ENCODE measurements around the gene LETM1.

LETM1 gene

DNA sequence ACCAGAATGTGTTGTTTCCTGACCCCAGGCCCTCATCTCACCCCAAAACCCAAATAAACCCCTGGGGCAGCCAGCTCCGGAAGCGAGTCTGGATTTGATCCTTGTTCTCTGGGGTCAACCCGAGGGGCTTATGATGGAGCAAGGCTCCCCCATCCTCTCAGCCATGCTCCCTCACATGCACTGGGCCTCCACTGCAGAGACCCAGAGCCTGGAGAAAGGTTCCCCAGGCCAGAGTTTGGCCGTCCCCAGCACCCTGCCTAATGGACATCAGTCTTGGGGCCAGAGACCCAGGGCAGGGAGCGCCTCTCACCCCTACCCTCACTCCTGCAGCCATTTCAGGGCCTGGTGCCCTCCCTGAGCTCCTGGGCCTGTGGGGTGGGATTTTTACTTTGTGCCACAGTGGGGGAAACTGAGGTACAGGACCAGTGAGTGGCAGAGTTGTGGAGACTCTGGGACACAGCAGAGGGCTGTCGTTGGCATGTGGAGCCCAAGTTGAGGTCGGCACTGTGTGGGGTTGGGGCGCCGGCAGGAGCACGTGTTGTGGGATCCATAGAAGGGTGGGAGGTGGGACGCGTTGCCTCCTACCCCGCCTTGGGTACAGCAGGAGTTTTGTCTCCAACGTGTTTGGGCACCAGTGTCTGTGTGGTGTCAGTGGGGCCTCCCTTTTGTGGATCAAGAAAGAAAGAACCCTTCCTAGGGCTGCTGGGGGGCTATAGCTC is 59.3 kb downstream of the LETM1 start:
- Histone ChIP-seq H3K27me3 (ENCODE audit: insufficient read depth, low read length) (peaks cover 24% of the 10 kb centered on the region), H3K27ac (ENCODE audit: low read depth, low read length) (no peak overlapping the region), H3K18ac (ENCODE audit: low read length) (no peak overlapping the region), H2BK120ac (ENCODE audit: insufficient read depth, low read length, poor library complexity) (no peak overlapping the region), H3K14ac (ENCODE audit: low read length) (no peak overlapping the region), H3K23ac (ENCODE audit: low read length) (no peak overlapping the region), H3K9ac (ENCODE audit: low read length) (no peak overlapping the region), H3K4me1 (ENCODE audit: control insufficient read depth in 1 of 2, insufficient read depth in 2 of 2, low read length in 2 of 2) (peaks cover 10 to 20% of the 10 kb centered on the region in 2 experiments), H3K79me2 (ENCODE audit: control insufficient read depth, insufficient read depth, low read length, poor library complexity) (peaks cover 2% of the 10 kb centered on the region), H4K8ac (ENCODE audit: low read depth, low read length) (no peak overlapping the region), H3K4me3 (ENCODE audit: low read depth, low read length) (no peak overlapping the region), H2BK12ac (ENCODE audit: low read length) (no peak overlapping the region), H3K36me3 (ENCODE audit: control insufficient read depth in 1 of 2, insufficient read depth in 2 of 2, low read length in 2 of 2) (peaks cover 5% of the 10 kb centered on the region in 2 experiments), H2BK5ac (ENCODE audit: low read depth, low read length, poor library complexity) (no peak overlapping the region), H3K4ac (ENCODE audit: low read depth, low read length) (no peak overlapping the region), H3K4me2 (ENCODE audit: low read length) (no peak overlapping the region), H3K9me3 (ENCODE audit: insufficient read depth, low read depth, low read length) (no peaks in the 10 kb centered on the region), H3K79me1 (ENCODE audit: low read length) (peaks cover 8% of the 10 kb centered on the region), H4K12ac (ENCODE audit: low read depth, low read length) (no peak overlapping the region), H2AFZ (ENCODE audit: insufficient read depth, low read length, poor library complexity) (no peak overlapping the region), H2AK5ac (ENCODE audit: low read length) (no peak overlapping the region), H4K91ac (ENCODE audit: low read depth, low read length) (no peak overlapping the region)
- no peak for DNase-seq
- no CpG with 5 or more reads among the region's 14 CpGs for WGBS (ENCODE audit: extremely low coverage, insufficient coverage, insufficient read length)

DNA sequence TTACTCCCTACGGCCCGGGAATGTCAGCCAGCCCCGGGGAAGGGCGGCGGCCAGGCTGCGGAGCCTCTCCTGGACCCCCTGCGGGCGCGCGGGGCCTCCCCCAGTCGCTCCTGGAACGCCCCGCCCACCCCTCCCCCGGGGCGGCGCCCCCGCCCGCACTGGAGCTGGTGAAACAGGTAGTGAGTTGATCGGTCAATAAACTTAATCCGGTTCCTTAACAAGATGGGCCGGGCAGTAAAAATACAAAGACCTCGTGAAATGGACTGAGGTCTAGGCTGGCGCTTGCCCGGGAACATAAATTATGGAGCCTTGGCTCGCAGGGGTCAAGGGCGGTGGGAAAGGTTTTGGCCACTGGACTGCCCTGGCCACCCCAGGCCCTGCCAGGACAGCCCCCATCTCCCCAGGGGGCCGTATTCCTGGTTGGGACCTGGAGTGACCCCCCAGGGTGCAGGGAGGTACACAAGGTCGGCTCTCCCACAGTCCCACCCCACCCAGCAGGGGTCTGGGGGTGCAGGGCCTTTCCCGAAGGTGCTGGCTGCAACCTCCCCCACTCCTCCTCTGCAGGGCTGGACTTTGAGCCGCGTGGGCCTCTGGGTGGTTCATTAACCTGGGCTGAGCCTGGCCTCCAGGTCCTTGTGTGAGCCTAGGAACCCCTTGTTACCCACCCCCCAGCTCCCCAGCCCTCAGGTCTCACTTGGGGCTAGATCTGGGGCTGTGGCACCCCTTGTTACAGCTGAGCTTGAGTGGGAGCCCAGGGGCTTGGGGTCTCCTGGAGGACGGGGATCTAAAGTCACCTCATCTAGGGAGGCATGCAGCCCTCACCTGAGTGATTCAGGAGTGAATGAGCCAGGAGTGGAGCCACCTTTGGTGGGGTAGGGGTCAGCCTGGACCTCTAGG is 60.4 kb downstream of the LETM1 start:
- Histone ChIP-seq H4K8ac (ENCODE audit: low read depth, low read length) (no peak overlapping the region), H3K18ac (ENCODE audit: low read length) (peak overlapping the region; percentile 33), H2BK12ac (ENCODE audit: low read length) (no peak overlapping the region), H3K36me3 (ENCODE audit: control insufficient read depth in 1 of 2, insufficient read depth in 2 of 2, low read length in 2 of 2) (peaks cover 2 to 3% of the 10 kb centered on the region in 2 experiments), H3K9ac (ENCODE audit: low read length) (no peak overlapping the region), H3K4me2 (ENCODE audit: low read length) (peak overlapping the region; percentile 87), H3K9me3 (ENCODE audit: insufficient read depth, low read depth, low read length) (no peaks in the 10 kb centered on the region), H3K4me3 (ENCODE audit: low read depth, low read length) (peak overlapping the region; percentile 83), H2BK5ac (ENCODE audit: low read depth, low read length, poor library complexity) (no peak overlapping the region), H3K27ac (ENCODE audit: low read depth, low read length) (no peak overlapping the region), H3K23ac (ENCODE audit: low read length) (no peak overlapping the region), H4K12ac (ENCODE audit: low read depth, low read length) (no peak overlapping the region), H3K4ac (ENCODE audit: low read depth, low read length) (no peak overlapping the region), H3K14ac (ENCODE audit: low read length) (no peak overlapping the region), H3K79me2 (ENCODE audit: control insufficient read depth, insufficient read depth, low read length, poor library complexity) (peaks cover 2% of the 10 kb centered on the region), H4K91ac (ENCODE audit: low read depth, low read length) (no peak overlapping the region), H3K4me1 (ENCODE audit: control insufficient read depth in 1 of 2, insufficient read depth in 2 of 2, low read length in 2 of 2) (peaks cover 10 to 20% of the 10 kb centered on the region in 2 experiments), H2AFZ (ENCODE audit: insufficient read depth, low read length, poor library complexity) (no peak overlapping the region), H3K79me1 (ENCODE audit: low read length) (peaks cover 8% of the 10 kb centered on the region), H2BK120ac (ENCODE audit: insufficient read depth, low read length, poor library complexity) (no peak overlapping the region), H2AK5ac (ENCODE audit: low read length) (no peak overlapping the region), H3K27me3 (ENCODE audit: insufficient read depth, low read length) (peaks cover 24% of the 10 kb centered on the region)
- WGBS (ENCODE audit: extremely low coverage, insufficient coverage, insufficient read length): no CpG with 5 or more reads among the region's 32 CpGs
- no peak for DNase-seq

GRCh38 chr4:1794809-1795298 is 61.1 kb downstream of the LETM1 start:
- H4K12ac ChIP-seq (ENCODE audit: low read depth, low read length): no peak overlapping the region
- no peak overlapping the region for H4K91ac ChIP-seq (ENCODE audit: low read depth, low read length)
- H3K79me1 ChIP-seq (ENCODE audit: low read length): peaks cover 8% of the 10 kb centered on the region
- no peak overlapping the region for H3K4ac ChIP-seq (ENCODE audit: low read depth, low read length)
- no peaks in the 10 kb centered on the region for H3K9me3 ChIP-seq (ENCODE audit: insufficient read depth, low read depth, low read length)
- H3K4me2 ChIP-seq (ENCODE audit: low read length): peak overlapping the region; percentile 87
- H3K36me3 ChIP-seq (ENCODE audit: control insufficient read depth in 1 of 2, insufficient read depth in 2 of 2, low read length in 2 of 2): peaks cover 2 to 3% of the 10 kb centered on the region in 2 experiments
- no peak overlapping the region for H2BK12ac ChIP-seq (ENCODE audit: low read length)
- no peak overlapping the region for H3K9ac ChIP-seq (ENCODE audit: low read length)
- no CpG with 5 or more reads among the region's 68 CpGs for WGBS (ENCODE audit: extremely low coverage, insufficient coverage, insufficient read length)
- no peak overlapping the region for H3K14ac ChIP-seq (ENCODE audit: low read length)
- no peak overlapping the region for H4K8ac ChIP-seq (ENCODE audit: low read depth, low read length)
- H3K4me3 ChIP-seq (ENCODE audit: low read depth, low read length): peak overlapping the region; percentile 83
- H3K27me3 ChIP-seq (ENCODE audit: insufficient read depth, low read length): peaks cover 24% of the 10 kb centered on the region
- peak overlapping the region; percentile 11 for H3K18ac ChIP-seq (ENCODE audit: low read length)
- H2AK5ac ChIP-seq (ENCODE audit: low read length): no peak overlapping the region
- H2BK5ac ChIP-seq (ENCODE audit: low read depth, low read length, poor library complexity): no peak overlapping the region
- H3K23ac ChIP-seq (ENCODE audit: low read length): no peak overlapping the region
- no peak overlapping the region for H2BK120ac ChIP-seq (ENCODE audit: insufficient read depth, low read length, poor library complexity)
- H2AFZ ChIP-seq (ENCODE audit: insufficient read depth, low read length, poor library complexity): no peak overlapping the region
- H3K79me2 ChIP-seq (ENCODE audit: control insufficient read depth, insufficient read depth, low read length, poor library complexity): peaks cover 2% of the 10 kb centered on the region
- no peak overlapping the region for H3K27ac ChIP-seq (ENCODE audit: low read depth, low read length)
- DNase-seq: no peak
- peaks cover 10 to 20% of the 10 kb centered on the region in 2 experiments for H3K4me1 ChIP-seq (ENCODE audit: control insufficient read depth in 1 of 2, insufficient read depth in 2 of 2, low read length in 2 of 2)

- Histone ChIP-seq H3K18ac (ENCODE audit: low read length) (peak overlapping the region; percentile 50), H4K12ac (ENCODE audit: low read depth, low read length) (peak overlapping the region; percentile 4), H3K79me2 (ENCODE audit: control insufficient read depth, insufficient read depth, low read length, poor library complexity) (peaks cover 2% of the 10 kb centered on the region), H2BK12ac (ENCODE audit: low read length) (no peak overlapping the region), H3K14ac (ENCODE audit: low read length) (peak overlapping the region; percentile 37), H3K4me2 (ENCODE audit: low read length) (peak overlapping the region; percentile 87), H3K36me3 (ENCODE audit: control insufficient read depth in 1 of 2, insufficient read depth in 2 of 2, low read length in 2 of 2) (no peaks in the 10 kb centered on the region), H3K4me3 (ENCODE audit: low read depth, low read length) (peak overlapping the region; percentile 83), H3K27me3 (ENCODE audit: insufficient read depth, low read length) (peaks cover 24% of the 10 kb centered on the region), H3K23ac (ENCODE audit: low read length) (no peak overlapping the region), H4K91ac (ENCODE audit: low read depth, low read length) (peak overlapping the region; percentile 60), H2AFZ (ENCODE audit: insufficient read depth, low read length, poor library complexity) (no peak overlapping the region), H3K4ac (ENCODE audit: low read depth, low read length) (no peak overlapping the region), H3K4me1 (ENCODE audit: control insufficient read depth in 1 of 2, insufficient read depth in 2 of 2, low read length in 2 of 2) (peaks cover 10 to 20% of the 10 kb centered on the region in 2 experiments), H2AK5ac (ENCODE audit: low read length) (no peak overlapping the region), H2BK5ac (ENCODE audit: low read depth, low read length, poor library complexity) (no peak overlapping the region), H3K79me1 (ENCODE audit: low read length) (peaks cover 8% of the 10 kb centered on the region), H2BK120ac (ENCODE audit: insufficient read depth, low read length, poor library complexity) (no peak overlapping the region), H3K9me3 (ENCODE audit: insufficient read depth, low read depth, low read length) (no peaks in the 10 kb centered on the region), H4K8ac (ENCODE audit: low read depth, low read length) (peak overlapping the region; percentile 24), H3K27ac (ENCODE audit: low read depth, low read length) (no peak overlapping the region), H3K9ac (ENCODE audit: low read length) (peak overlapping the region; percentile 28)
- no peak for DNase-seq
- no CpG with 5 or more reads among the region's 101 CpGs for WGBS (ENCODE audit: extremely low coverage, insufficient coverage, insufficient read length)
These were observed 61.8 kb downstream of the LETM1 start for GRCh38 chr4:1793940-1794808.
